Vagina (tissue), 2 donors: ENCODE data around the gene PPWD1.

Experiments used
- CTCF ChIP-seq, 3 experiments: fragments of 450-650 bp in 2 of 3; fragments of 200-600 bp in 1 of 3; sonication (generic) in 1 of 3; IDR thresholded peaks; one replicate each; pipeline ENCODE4 v1.5.1; 2017 to 2019; ENCODE audit warnings: antibody characterized with exemption in 3 of 3, mild to moderate bottlenecking in 2 of 3, moderate library complexity in 2 of 3
- POLR2A ChIP-seq, 2 donors: fragments of 450-650 bp; IDR thresholded peaks; one replicate each; pipeline ENCODE4 v1.6.1; 2017; ENCODE audit warnings: antibody characterized with exemption in 2 of 2, mild to moderate bottlenecking in 2 of 2, moderate library complexity in 2 of 2
- POLR2AphosphoS5 ChIP-seq, 2 donors: sonication (generic); formaldehyde crosslinking; IDR thresholded peaks; one replicate each; pipeline ENCODE4 v1.9.0; 2017; ENCODE audit warnings: antibody characterized with exemption in 2 of 2, mild to moderate bottlenecking in 2 of 2, low read depth in 1 of 2; ENCODE audit not compliant: insufficient read depth in 1 of 2

- TF ChIP-seq CTCF (IDR thresholded peaks at IDR 0.05) (no peak), POLR2A (IDR thresholded peaks at IDR 0.05) (peak in 1 of 2 donors; percentile 36), POLR2AphosphoS5 (IDR thresholded peaks at IDR 0.05; ENCODE audit: insufficient read depth in 1 of 2, low read depth in 1 of 2) (peak; percentile 92 to 96)
These were observed at the start of gene PPWD1, which contains the start of gene CENPK for GRCh38 chr5:65562731-65563701.
